ENCODE data around the gene KDM3A.

DNA sequence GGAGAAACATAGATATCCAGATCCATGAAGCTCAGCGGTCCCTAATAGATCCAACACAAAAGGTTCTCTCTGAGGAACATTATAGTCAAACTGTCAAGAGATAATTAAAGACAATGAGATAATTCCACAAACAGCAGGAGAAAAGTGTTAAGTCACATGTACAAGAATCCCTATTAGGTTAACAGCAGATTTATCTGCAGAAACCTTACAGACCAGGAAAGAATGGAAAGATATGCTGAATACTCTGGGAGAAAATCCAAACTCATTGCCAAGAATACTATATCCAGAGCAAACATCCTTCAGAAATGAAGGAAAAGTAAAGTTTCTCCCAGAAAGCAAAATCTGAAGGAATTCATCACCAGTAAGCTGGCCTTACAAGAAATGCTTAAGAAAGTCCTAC is 10.8 kb upstream of the KDM3A start:
- no peak for TF ChIP-seq POLR2AphosphoS5 (IDR thresholded peaks at IDR 0.05)
- TF ChIP-seq, protein P1, sequence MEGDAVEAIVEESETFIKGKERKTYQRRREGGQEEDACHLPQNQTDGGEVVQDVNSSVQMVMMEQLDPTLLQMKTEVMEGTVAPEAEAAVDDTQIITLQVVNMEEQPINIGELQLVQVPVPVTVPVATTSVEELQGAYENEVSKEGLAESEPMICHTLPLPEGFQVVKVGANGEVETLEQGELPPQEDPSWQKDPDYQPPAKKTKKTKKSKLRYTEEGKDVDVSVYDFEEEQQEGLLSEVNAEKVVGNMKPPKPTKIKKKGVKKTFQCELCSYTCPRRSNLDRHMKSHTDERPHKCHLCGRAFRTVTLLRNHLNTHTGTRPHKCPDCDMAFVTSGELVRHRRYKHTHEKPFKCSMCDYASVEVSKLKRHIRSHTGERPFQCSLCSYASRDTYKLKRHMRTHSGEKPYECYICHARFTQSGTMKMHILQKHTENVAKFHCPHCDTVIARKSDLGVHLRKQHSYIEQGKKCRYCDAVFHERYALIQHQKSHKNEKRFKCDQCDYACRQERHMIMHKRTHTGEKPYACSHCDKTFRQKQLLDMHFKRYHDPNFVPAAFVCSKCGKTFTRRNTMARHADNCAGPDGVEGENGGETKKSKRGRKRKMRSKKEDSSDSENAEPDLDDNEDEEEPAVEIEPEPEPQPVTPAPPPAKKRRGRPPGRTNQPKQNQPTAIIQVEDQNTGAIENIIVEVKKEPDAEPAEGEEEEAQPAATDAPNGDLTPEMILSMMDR (IDR thresholded peaks at IDR 0.05 in 8 of 11, conservative IDR thresholded peaks at IDR 0.05 in 3 of 11): no peak
